Measurements from ENCODE around the gene SPATA45.
"Not testable (repeated sequence)": the region's sequence is repeated elsewhere in the genome, so short reads cannot be mapped to it uniquely, and the experiment has no call there.

SPATA45 gene

GRCh38 chr1:212833211-212834207, 13.9 kb downstream of the SPATA45 start:
- DNase-seq (ENCODE audit: low spot score); FAIRE-seq: not testable (repeated sequence)

GRCh38 chr1:212828395-212828794, 19.1 kb downstream of the SPATA45 start:
- DNase-seq (ENCODE audit: low spot score) (no peak), FAIRE-seq (no peak)

GRCh38 chr1:212827831-212828278, 19.6 kb downstream of the SPATA45 start:
- FAIRE-seq (no peak), DNase-seq (ENCODE audit: low spot score) (no peak)

- FAIRE-seq (no peak), DNase-seq (ENCODE audit: low spot score) (no peak)
Measured at GRCh38 chr1:212827171-212827776, 20.2 kb downstream of the SPATA45 start.

GRCh38 chr1:212825798-212826452, 21.5 kb downstream of the SPATA45 start:
- no peak for FAIRE-seq
- no peak for DNase-seq (ENCODE audit: low spot score)

- no peak for FAIRE-seq
Measured at GRCh38 chr1:212824201-212824600, 23.2 kb downstream of the SPATA45 start.

GRCh38 chr1:212822956-212823355, 24.5 kb downstream of the SPATA45 start:
- FAIRE-seq, result no peak
- no peak for DNase-seq (ENCODE audit: low spot score)

More at GRCh38 chr1:212824201-212824600, 23.2 kb downstream of the SPATA45 start:
- no peak for DNase-seq (ENCODE audit: low spot score)

- DNase-seq (ENCODE audit: low spot score), result no peak
Measured at GRCh38 chr1:212820969-212821368, 26.5 kb downstream of the SPATA45 start.

GRCh38 chr1:212819726-212820125, 27.7 kb downstream of the SPATA45 start:
- FAIRE-seq (no peak), DNase-seq (ENCODE audit: low spot score) (no peak)

More at GRCh38 chr1:212820969-212821368, 26.5 kb downstream of the SPATA45 start:
- FAIRE-seq, result no peak

- no peak for FAIRE-seq
- no peak for DNase-seq (ENCODE audit: low spot score)
Measured at GRCh38 chr1:212816567-212817278, 30.7 kb downstream of the SPATA45 start.

GRCh38 chr1:212814537-212815334, 32.7 kb downstream of the SPATA45 start:
- DNase-seq (ENCODE audit: low spot score), result no peak

GRCh38 chr1:212805767-212806166, 41.7 kb downstream of the SPATA45 start:
- no peak for DNase-seq (ENCODE audit: low spot score)
- no peak for FAIRE-seq

More at GRCh38 chr1:212814537-212815334, 32.7 kb downstream of the SPATA45 start:
- FAIRE-seq, result no peak

GRCh38 chr1:212797681-212798080, 49.8 kb downstream of the SPATA45 start:
- DNase-seq (ENCODE audit: low spot score), result no peak
- FAIRE-seq, result no peak

GRCh38 chr1:212794561-212795014, 52.9 kb downstream of the SPATA45 start:
- FAIRE-seq, result no peak

GRCh38 chr1:212792396-212792908, 55.0 kb downstream of the SPATA45 start:
- FAIRE-seq (no peak), DNase-seq (ENCODE audit: low spot score) (no peak)

More at GRCh38 chr1:212794561-212795014, 52.9 kb downstream of the SPATA45 start:
- no peak for DNase-seq (ENCODE audit: low spot score)

- peak; percentile 76 for DNase-seq (ENCODE audit: low spot score)
- FAIRE-seq, result no peak
Measured at GRCh38 chr1:212791676-212792395, 55.6 kb downstream of the SPATA45 start, which contains the start of the genes NSL1 and TATDN3. TSS of gene NSL1 (minus strand) at chr1:212791777. CDS start at chr1:212791763, 14 bp downstream. TSS of gene TATDN3 (plus strand) at chr1:212791894. CDS start at chr1:212791922, 28 bp downstream.

GRCh38 chr1:212791261-212791675, 56.2 kb downstream of the SPATA45 start:
- DNase-seq (ENCODE audit: low spot score), result peak; percentile 61
- FAIRE-seq, result no peak

- FAIRE-seq (no peak), DNase-seq (ENCODE audit: low spot score) (no peak)
Measured at GRCh38 chr1:212785871-212786270, 61.6 kb downstream of the SPATA45 start.

GRCh38 chr1:212783976-212784375, 63.5 kb downstream of the SPATA45 start:
- FAIRE-seq (no peak), DNase-seq (ENCODE audit: low spot score) (no peak)
